ENCODE measurements around the gene CLN3. TPM values are rescaled to one million over a fixed set of nuclear protein-coding genes. Genes with fewer than 3 reads are reported as not detected.

The CLN3 gene
- total RNA-seq, 1 experiment from 2014 or later = 60.9 TPM

DNA sequence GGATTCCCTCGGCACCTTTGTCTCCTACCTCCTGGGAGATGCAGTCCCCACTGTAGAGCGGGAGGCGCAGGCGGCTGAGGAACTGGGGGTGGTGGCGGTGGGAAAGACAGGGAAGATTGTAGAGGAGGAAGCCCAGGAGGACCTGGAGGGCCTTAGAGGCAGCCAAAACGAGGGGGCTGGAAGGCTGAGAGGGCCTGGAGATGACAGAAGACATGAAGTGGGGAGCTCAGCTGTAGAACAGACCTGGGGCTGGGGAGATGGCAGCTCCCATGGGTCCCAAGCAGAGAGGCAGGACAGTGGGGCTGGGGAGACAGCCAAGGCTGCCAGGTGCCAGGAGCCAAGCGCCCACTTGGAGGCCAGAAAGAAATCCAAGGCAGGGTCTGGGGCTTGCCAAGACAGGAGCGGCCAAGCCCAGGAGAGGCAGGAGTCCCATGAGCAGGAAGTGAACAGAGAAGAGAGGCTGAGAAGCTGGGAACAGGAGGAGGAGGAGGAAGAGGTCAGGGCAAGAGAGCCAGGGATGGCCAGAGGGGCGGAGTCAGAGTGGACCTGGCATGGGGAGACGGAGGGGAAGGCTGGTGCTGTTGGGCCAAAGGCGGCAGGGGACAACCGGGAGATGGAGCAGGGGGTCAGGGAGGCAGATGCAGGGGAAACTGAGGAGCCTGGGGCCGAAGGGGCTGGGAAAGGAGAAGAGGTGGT, 3.4 kb upstream of the CLN3 start:
- peaks cover 4% of the 10 kb centered on the region for H3K4me1 ChIP-seq (ENCODE audit: control insufficient read depth, insufficient read depth, low read length)
- CTCF ChIA-PET = no interaction called here
- TF ChIP-seq, protein P1, sequence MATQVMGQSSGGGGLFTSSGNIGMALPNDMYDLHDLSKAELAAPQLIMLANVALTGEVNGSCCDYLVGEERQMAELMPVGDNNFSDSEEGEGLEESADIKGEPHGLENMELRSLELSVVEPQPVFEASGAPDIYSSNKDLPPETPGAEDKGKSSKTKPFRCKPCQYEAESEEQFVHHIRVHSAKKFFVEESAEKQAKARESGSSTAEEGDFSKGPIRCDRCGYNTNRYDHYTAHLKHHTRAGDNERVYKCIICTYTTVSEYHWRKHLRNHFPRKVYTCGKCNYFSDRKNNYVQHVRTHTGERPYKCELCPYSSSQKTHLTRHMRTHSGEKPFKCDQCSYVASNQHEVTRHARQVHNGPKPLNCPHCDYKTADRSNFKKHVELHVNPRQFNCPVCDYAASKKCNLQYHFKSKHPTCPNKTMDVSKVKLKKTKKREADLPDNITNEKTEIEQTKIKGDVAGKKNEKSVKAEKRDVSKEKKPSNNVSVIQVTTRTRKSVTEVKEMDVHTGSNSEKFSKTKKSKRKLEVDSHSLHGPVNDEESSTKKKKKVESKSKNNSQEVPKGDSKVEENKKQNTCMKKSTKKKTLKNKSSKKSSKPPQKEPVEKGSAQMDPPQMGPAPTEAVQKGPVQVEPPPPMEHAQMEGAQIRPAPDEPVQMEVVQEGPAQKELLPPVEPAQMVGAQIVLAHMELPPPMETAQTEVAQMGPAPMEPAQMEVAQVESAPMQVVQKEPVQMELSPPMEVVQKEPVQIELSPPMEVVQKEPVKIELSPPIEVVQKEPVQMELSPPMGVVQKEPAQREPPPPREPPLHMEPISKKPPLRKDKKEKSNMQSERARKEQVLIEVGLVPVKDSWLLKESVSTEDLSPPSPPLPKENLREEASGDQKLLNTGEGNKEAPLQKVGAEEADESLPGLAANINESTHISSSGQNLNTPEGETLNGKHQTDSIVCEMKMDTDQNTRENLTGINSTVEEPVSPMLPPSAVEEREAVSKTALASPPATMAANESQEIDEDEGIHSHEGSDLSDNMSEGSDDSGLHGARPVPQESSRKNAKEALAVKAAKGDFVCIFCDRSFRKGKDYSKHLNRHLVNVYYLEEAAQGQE (IDR thresholded peaks at IDR 0.05; ENCODE audit: insufficient read depth in 1 of 2, low read depth in 2 of 2, low read length in 1 of 2) = no peak
- TF ChIP-seq SIN3A (IDR thresholded peaks at IDR 0.05; ENCODE audit: borderline replicate concordance, insufficient read depth, low read depth, low read length) = no peak
- TF ChIP-seq, protein P2, sequence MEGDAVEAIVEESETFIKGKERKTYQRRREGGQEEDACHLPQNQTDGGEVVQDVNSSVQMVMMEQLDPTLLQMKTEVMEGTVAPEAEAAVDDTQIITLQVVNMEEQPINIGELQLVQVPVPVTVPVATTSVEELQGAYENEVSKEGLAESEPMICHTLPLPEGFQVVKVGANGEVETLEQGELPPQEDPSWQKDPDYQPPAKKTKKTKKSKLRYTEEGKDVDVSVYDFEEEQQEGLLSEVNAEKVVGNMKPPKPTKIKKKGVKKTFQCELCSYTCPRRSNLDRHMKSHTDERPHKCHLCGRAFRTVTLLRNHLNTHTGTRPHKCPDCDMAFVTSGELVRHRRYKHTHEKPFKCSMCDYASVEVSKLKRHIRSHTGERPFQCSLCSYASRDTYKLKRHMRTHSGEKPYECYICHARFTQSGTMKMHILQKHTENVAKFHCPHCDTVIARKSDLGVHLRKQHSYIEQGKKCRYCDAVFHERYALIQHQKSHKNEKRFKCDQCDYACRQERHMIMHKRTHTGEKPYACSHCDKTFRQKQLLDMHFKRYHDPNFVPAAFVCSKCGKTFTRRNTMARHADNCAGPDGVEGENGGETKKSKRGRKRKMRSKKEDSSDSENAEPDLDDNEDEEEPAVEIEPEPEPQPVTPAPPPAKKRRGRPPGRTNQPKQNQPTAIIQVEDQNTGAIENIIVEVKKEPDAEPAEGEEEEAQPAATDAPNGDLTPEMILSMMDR (IDR thresholded peaks at IDR 0.05) = no peak
- TF ChIP-seq TCF7L2 (IDR thresholded peaks at IDR 0.05; ENCODE audit: low read depth, low read length) = no peak
- TF ChIP-seq POLR2AphosphoS5 (IDR thresholded peaks at IDR 0.05; ENCODE audit: low read depth, low read length) = no peak
- ATAC-seq = no peak
- H3K36me3 ChIP-seq (ENCODE audit: control insufficient read depth, insufficient read depth, low read length) = no peaks in the 10 kb centered on the region; the same call in 1 of the 2 replicates
- H3K27ac ChIP-seq (ENCODE audit: low read length) = no peak overlapping the region
- H3K9me3 ChIP-seq (ENCODE audit: control insufficient read depth, insufficient read depth, low read depth, low read length) = no peaks in the 10 kb centered on the region
- H3K27me3 ChIP-seq (ENCODE audit: control insufficient read depth, insufficient read depth, low read length) = no peaks in the 10 kb centered on the region
- in situ Hi-C loops (cut with HindIII; ENCODE audit: low pct_unique_long_range_greater_than_20kb, low sequenced_read_pairs) = no loop called here
- intact Hi-C loops (cut with micrococcal nuclease; ENCODE audit: unreplicated experiment) = no loop called here
- POLR2A ChIA-PET = no interaction called here
- BruUV-seq (replicated peaks) = no TSS peak
- DNase-seq (ENCODE audit: low read depth, low spot score) = no peak
- H3K4me3 ChIP-seq (ENCODE audit: low read depth in 2 of 2, low read length in 2 of 2) = no peak overlapping the region

DNA sequence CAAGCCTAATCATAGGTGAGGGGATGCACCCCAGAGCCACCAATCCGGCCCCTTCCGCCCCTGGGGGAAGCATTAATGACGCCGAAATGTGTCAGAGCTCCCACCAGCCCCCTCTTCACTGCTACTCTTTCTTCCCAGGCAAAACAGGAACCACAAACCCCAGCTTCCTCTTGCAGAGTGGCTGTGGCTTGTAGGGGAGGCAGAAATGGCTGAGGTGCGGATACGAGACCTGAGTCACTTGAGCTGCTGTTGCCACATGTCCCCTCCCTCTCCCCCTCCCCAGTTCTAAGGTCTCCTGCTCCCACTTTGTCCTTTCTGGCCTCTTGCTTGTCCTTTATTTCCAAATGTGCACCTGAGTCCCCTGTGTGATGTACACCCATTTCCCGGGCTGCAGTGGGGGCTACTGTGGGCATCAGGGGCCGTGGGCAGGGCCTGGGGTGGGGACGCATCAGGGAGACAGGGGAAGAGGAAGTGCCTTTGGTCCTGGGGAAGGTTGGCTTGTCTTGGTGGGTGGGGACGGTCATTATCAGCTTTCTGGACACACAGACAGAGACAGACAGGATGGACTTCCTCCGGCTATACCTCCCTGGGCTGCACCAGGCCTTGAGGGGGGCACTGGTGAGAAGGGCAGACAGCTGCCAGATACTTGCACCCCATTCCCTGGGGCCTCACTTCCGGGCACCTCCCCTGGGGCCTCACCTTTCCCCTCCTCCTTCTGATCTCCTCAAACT, 2.4 kb upstream of the CLN3 start, which contains the start of gene APOBR:
APOBR (plus strand) TSS at position 523 of the 731 bp plus-strand sequence; CDS start at position 562, 39 bp downstream.
- Histone ChIP-seq H3K4me3 (ENCODE audit: low read depth in 2 of 2, low read length in 2 of 2) (no peak within 1 kb of the TSS), H3K27me3 (ENCODE audit: control insufficient read depth, insufficient read depth, low read length) (no peaks in the 10 kb centered on the region), H3K36me3 (ENCODE audit: control insufficient read depth, insufficient read depth, low read length) (no peaks in the 10 kb centered on the region; the same call in 1 of the 2 replicates), H3K9me3 (ENCODE audit: control insufficient read depth, insufficient read depth, low read depth, low read length) (no peaks in the 10 kb centered on the region), H3K4me1 (ENCODE audit: control insufficient read depth, insufficient read depth, low read length) (peaks cover 4% of the 10 kb centered on the region), H3K27ac (ENCODE audit: low read length) (no peak within 1 kb of the TSS)
- TF ChIP-seq, protein P1 (IDR thresholded peaks at IDR 0.05; ENCODE audit: insufficient read depth in 1 of 2, low read depth in 2 of 2, low read length in 1 of 2) = no peak
- TF ChIP-seq, protein P2 (IDR thresholded peaks at IDR 0.05) = no peak
- TF ChIP-seq SIN3A (IDR thresholded peaks at IDR 0.05; ENCODE audit: borderline replicate concordance, insufficient read depth, low read depth, low read length) (no peak), POLR2AphosphoS5 (IDR thresholded peaks at IDR 0.05; ENCODE audit: low read depth, low read length) (no peak), TCF7L2 (IDR thresholded peaks at IDR 0.05; ENCODE audit: low read depth, low read length) (no peak)
- ChIA-PET CTCF (no interaction called here), POLR2A (no interaction called here)
- DNase-seq (ENCODE audit: low read depth, low spot score) (no peak), ATAC-seq (no peak)
- BruUV-seq (replicated peaks) = no TSS peak
- in situ Hi-C loops (cut with HindIII; ENCODE audit: low pct_unique_long_range_greater_than_20kb, low sequenced_read_pairs) (no loop called here), intact Hi-C loops (cut with micrococcal nuclease; ENCODE audit: unreplicated experiment) (no loop called here)

Data from Panc1 (cell line).